Measurements from ENCODE around the gene FREM1.

FREM1 gene

GRCh38 chr9:14869671-14870070, 40.6 kb downstream of the FREM1 start:
- no peak for DNase-seq (ENCODE audit: low read depth, low spot score)

- DNase-seq (ENCODE audit: low read depth, low spot score): no peak
Observed at GRCh38 chr9:14868772-14869583, 41.2 kb downstream of the FREM1 start.

DNA sequence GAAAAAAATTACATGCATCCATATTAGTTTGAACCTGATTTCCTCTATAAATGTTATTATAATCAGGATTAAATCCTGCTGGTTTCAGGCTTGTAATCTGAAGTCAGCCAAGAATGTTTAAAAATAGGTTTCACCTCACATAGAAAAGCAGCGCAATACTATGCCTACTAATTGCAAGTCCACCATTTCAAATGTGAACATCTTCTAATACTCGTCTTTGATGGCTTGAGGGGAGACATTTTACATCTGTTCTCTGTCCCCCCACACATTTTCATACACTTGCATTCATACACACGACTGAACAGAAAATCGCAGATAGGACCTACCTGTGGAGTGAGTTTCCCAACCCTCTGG, 41.8 kb downstream of the FREM1 start:
- DNase-seq (ENCODE audit: low read depth, low spot score): no peak

- DNase-seq (ENCODE audit: low read depth, low spot score): no peak
Observed at GRCh38 chr9:14866200-14866749, 44.0 kb downstream of the FREM1 start.

DNA sequence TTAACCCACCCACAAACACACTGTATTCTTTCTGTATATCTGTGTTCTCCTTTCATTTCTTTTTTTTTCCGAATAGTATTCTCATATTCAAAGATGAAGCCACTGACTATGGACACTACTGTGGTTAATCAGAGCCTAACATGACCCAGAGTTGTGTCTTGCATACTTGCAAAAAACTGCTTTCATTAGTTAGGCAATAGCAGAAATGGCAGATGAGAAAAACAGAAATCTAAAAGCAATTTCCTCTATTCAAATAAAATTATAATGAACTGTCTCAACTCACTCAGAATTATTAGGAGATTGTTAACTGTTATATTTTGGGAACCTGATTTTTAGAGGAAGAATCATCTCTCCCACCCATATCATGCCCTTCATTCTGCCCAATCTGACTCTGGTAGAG, 45.9 kb downstream of the FREM1 start:
- no peak for DNase-seq (ENCODE audit: low read depth, low spot score)

DNA sequence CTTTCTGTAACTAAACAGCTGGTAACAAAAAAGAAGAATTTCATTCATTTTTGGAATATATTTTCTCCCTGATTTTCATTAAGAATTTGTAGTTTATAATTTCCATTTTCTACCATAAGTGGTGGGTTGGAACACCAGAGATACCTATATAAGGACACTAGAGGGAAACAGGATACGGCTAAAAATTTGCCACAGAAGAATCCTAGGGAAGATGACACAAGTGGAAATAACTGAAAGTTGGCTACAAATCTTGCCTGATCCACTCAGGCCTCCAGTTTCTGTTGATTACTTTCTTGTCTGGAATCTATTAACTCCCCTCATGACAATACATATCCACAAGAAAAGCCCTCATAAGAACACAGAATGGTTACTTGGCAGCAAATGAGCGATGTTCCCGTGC, 46.8 kb downstream of the FREM1 start:
- no peak for DNase-seq (ENCODE audit: low read depth, low spot score)

GRCh38 chr9:14857449-14858305, 52.6 kb downstream of the FREM1 start:
- DNase-seq (ENCODE audit: low read depth, low spot score): no peak

DNA sequence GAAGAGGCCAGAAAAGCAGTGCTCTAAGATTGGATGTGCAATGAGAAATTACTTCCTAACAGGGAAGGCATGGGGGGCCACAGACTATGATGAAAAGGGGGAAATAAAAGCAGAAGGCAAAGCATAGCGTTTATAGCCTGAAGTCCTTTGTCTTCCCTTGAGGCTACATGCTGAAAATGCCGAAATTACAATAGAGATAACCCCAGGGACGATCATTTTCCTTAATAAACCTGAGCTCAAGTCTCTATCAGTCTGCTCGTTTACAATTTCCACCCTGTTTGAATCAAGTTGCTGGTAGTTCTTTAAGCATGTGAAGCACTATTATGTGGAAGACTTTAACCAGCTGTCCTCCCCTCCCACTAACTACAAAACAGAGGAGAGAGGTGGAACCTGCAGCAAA, 60.4 kb downstream of the FREM1 start:
- DNase-seq (ENCODE audit: low read depth, low spot score): no peak

DNA sequence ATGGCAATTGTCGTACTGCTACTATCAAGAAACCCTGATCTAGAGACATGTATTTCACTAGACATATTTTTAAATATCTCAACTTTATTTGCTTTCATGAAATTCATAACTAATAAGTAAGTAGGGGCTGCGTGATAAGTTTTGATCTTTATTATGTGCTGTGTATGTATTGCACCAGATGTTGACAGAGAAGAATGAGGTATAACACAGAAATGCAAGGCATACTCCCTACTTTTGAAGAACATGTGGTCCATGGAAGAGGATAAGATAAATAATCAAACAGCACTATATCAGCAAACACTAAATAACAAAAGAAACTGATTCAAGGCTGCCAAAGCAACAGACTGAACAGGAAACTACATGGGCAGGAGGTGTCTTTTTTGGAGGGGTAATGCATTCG, 60.9 kb downstream of the FREM1 start:
- no peak for DNase-seq (ENCODE audit: low read depth, low spot score)

DNA sequence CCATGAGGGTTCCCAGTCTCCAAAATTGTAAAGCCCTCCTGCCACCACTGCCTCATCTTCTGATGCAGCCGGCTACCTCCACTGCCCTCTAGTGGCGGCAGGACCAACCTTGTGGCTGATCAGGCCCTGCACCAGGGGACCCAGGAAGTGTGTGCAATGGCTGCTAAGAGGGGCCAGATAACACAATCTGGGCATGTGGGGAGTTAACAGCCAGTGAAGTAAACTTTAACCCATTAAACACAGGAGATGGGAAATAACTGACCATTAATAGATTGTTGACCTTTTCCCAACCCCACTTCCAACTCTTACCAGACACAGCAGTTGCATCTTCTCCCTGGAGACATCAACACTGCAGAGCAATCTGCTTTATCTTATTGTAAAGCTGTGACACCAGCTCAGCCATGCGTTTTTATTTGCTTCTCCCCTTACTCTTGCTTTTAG, 63.3 kb downstream of the FREM1 start:
- DNase-seq (ENCODE audit: low read depth, low spot score): peak; percentile 10

- DNase-seq (ENCODE audit: low read depth, low spot score): no peak
Observed at GRCh38 chr9:14843163-14843562, 67.1 kb downstream of the FREM1 start.

DNA sequence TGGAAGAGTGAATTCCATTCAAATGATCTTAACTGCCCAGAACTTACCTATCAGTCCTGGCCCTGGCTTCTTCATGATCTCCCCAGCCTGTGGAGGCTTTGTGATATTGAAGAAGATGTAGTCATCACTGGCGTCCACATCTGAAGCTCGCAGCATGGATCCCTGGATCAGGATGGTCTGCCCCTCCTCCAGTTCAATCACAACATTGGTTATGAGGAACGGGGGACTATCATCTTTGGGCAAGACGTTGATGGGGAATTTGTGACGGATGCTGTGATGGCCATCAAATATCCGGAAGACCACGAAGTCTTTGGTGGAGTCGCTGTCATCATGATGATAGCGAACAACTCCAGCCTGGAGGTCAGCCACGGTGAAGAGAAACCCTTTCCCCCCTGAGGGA, 68.0 kb downstream of the FREM1 start:
- no peak for DNase-seq (ENCODE audit: low read depth, low spot score)

DNA sequence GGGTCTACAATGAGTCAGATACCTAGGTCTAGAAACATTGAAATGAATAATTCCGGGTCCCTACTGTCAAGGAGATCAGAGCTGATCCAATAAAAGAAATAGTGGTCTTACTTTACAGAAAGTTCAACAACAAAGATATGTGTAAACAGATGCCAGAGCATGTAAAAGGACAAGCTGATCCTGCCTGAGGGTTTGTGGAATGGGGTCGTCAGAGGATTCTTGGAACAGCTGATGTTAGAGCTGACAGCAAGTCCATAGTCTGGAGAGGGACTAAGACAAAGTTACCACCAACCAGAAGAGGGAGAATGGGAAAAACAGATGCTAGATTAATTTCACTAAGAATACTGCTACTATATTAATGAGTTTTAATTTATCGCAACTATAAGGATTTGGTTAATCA, 71.5 kb downstream of the FREM1 start:
- no peak for DNase-seq (ENCODE audit: low read depth, low spot score)

DNA sequence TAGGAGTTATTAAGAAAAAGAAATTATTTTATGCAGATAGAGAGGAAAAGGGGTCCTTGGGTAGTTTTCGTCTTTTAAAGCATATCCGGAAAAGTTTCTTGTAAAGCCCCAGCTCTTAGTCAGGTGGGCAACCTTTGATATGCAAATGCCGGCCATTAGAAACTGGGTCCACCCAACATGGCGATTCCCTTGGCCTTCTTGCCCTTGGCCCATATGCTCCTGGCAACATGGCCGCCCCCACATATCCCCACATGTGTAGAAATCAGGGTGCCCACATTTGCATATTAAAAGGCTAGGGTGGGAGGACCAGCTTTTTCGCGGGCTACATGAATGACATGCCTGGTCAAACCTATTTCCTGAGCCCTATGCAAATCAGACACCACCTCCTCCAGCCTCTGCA, 73.3 kb downstream of the FREM1 start:
- no peak for DNase-seq (ENCODE audit: low read depth, low spot score)

- DNase-seq (ENCODE audit: low read depth, low spot score): no peak
Observed at GRCh38 chr9:14831661-14832060, 78.6 kb downstream of the FREM1 start.

- DNase-seq (ENCODE audit: low read depth, low spot score): no peak
Observed at GRCh38 chr9:14831074-14831473, 79.2 kb downstream of the FREM1 start.

DNA sequence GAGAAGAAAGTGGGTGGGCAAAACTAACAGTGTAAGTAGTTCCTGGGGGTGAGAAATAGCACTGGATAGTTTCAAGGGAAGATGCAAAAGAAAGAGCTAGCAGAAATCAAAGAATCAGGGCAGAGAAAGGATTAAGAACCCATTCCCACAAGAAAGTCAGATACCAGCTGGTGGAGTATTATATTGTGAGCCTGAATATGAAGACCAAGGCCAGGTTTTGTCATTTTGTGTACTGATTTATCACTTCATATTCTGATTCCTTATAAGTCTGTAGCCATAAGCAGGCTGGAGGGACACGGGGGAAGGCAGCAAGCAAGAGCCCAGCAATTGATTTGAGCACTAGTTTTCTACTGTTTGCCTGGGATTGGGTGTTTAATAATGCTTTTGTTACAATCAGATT, 80.2 kb downstream of the FREM1 start:
- DNase-seq (ENCODE audit: low read depth, low spot score): no peak

DNA sequence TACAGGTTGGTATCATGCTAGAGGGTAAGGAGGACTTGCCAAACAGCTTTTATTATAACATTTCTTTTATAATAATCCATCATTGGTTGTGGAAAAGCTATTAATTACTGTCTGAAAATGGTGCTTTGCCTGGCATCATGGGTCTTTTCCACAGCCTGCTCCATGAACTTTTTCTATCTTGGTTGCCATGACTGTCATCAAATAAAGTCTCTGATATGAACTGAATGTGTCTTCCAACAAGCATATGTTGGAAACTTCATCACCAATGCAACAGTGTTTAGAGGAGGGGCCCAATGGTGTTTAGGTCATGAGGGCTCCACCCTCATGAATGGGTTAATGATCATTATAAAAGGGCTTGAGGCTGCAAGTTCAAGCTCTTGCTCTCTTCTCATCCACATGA, 81.0 kb downstream of the FREM1 start:
- DNase-seq (ENCODE audit: low read depth, low spot score): no peak

GRCh38 chr9:14827805-14828204, 82.4 kb downstream of the FREM1 start:
- no peak for DNase-seq (ENCODE audit: low read depth, low spot score)

DNA sequence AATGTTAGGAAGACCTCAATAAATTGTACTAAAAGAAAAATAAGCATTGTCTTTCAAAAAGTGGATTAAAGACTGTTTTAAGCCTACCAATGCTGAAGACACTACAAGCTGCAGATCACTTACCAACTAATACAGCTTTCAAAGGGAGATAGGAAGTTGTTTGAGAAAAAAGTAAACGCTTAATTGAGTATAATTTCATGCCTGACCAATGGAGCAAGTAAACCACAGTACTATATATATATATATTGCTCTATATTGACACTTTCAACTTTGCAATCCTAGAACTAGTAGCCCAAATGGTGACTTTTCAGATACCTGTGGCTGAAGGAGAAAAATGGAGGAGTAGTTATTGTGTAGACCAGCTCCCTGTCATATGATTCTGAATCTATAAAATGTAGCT, 85.7 kb downstream of the FREM1 start:
- no peak for DNase-seq (ENCODE audit: low read depth, low spot score)

GRCh38 chr9:14823800-14824199, 86.4 kb downstream of the FREM1 start:
- no peak for DNase-seq (ENCODE audit: low read depth, low spot score)

DNA sequence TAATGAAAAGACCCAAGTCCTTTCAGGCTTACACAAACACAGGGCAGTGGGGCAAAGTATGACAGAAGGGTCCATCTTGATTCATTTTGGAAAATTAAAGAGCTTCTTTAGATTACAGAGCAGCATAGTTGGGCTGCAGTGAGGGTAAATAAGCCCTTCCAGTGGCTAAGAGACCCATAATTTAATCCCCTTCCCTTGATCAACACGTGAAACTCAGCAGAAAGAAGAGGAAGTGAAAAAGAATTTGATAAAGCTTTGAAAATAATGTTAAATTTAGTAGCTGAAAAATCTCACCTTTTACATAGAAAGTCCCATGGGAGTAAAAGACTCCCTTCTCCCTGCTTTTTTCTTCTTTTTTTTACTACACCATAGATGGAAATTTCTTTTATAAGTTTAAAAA, 87.6 kb downstream of the FREM1 start:
- no peak for DNase-seq (ENCODE audit: low read depth, low spot score)

DNA sequence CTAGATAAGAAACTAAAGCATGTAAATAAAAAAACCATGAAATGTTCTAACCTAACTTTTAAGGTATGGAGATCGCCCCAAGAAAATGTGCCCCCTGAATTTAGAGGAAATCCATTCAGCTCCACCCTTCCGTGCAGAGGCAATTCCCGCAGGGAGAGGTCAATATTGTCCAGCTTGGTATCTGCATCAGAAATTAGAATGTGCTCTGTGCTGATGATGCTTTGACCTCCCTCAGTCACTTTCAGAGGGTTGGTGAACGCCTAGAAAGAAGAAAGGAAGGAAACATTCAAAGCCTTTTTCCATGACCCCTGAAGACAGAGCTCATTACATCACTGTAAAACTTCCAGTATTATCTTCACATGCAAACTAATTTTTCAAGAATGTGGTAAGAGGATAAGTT, 91.0 kb downstream of the FREM1 start:
- DNase-seq (ENCODE audit: low read depth, low spot score): no peak
